Caco-2 (cell line): ENCODE data around the gene AIPL1. TPM values are rescaled to one million over a fixed set of nuclear protein-coding genes. Genes with fewer than 3 reads are reported as not detected.
"Not testable (repeated sequence)": the region's sequence is repeated elsewhere in the genome, so short reads cannot be mapped to it uniquely, and the experiment has no call there.

Experiments used
- Bru-seq: library from RNA; stranded (reverse); fragments of 400-500 nt; gene quantifications from one replicate; lab custom pipeline; 2021; lab: Mats Ljungman, UMichigan
- BruChase-seq, 2 experiments: library from RNA; stranded (reverse); fragments of 400-500 nt; gene quantifications; one replicate each; lab custom pipeline; 2021; lab: Mats Ljungman, UMichigan
- BruUV-seq: library from RNA; stranded (reverse); fragments of 400-500 nt; replicated peaks from 2 replicates; lab custom pipeline; 2021; lab: Mats Ljungman, UMichigan
- CTCF ChIA-PET: fragments of 300-600 bp; sonication (Branson Sonifier 250); formaldehyde crosslinking; loops from one replicate; lab custom pipeline; 2022; ENCODE audit warnings: antibody characterized with exemption; lab: Charles Lee
- POLR2A ChIA-PET: fragments of 300-600 bp; sonication (Branson Sonifier 250); formaldehyde crosslinking; loops from one replicate; lab custom pipeline; 2022; ENCODE audit warnings: antibody characterized with exemption; lab: Charles Lee
- DNase-seq, 2 experiments: peaks; one replicate each; pipeline versions ENCODE4 v3.0.0 to v3.0.0-alpha.2; 2020 to 2022
- H3K27me3 ChIP-seq: replicated peaks from 2 replicates; pipeline ENCODE4 v1.6.0; 2011; ENCODE audit warnings: low read length; ENCODE audit not compliant: control insufficient read depth, insufficient read depth
- H3K36me3 ChIP-seq: 2 replicates; pipeline ENCODE4 v1.5.1; 2011; ENCODE audit warnings: low read length; ENCODE audit not compliant: control insufficient read depth, insufficient read depth
- H3K4me1 ChIP-seq: fragments of 250-450 bp; sonication (Bioruptor Pico); 2 replicates; pipeline ENCODE4 v1.5.1; 2020; ENCODE audit warnings: mild to moderate bottlenecking
- H3K4me3 ChIP-seq: 2 replicates; pipeline ENCODE4 v1.5.1; 2011; ENCODE audit warnings: low read depth, mild to moderate bottlenecking, control low read depth, low read length
- H3K9me3 ChIP-seq: fragments of 250-450 bp; sonication (Bioruptor Pico); 2 replicates; pipeline ENCODE4 v1.5.1; 2020; ENCODE audit warnings: mild to moderate bottlenecking, moderate library complexity
- H3K27ac Mint-ChIP-seq: one replicate; pipeline ENCODE4 v1.8.0; 2022; ENCODE audit warnings: mixed read lengths; ENCODE audit not compliant: unreplicated experiment
- H3K27me3 Mint-ChIP-seq: one replicate; pipeline ENCODE4 v1.8.0; 2022; ENCODE audit warnings: mixed read lengths; ENCODE audit not compliant: insufficient read depth, unreplicated experiment
- H3K36me3 Mint-ChIP-seq: one replicate; pipeline ENCODE4 v1.8.0; 2022; ENCODE audit warnings: mild to moderate bottlenecking, mixed read lengths; ENCODE audit not compliant: insufficient read depth, unreplicated experiment
- H3K4me1 Mint-ChIP-seq: one replicate; pipeline ENCODE4 v1.8.0; 2022; ENCODE audit warnings: low read depth, mixed read lengths; ENCODE audit not compliant: unreplicated experiment
- H3K4me3 Mint-ChIP-seq: one replicate; pipeline ENCODE4 v1.8.0; 2022; ENCODE audit warnings: mild to moderate bottlenecking, moderate library complexity, mixed read lengths; ENCODE audit not compliant: unreplicated experiment
- H3K9me3 Mint-ChIP-seq: one replicate; pipeline ENCODE4 v1.8.0; 2022; ENCODE audit warnings: mixed read lengths; ENCODE audit not compliant: unreplicated experiment
- CTCF ChIP-seq, 2 experiments: fragments of 200-600 bp in 1 of 2; IDR thresholded peaks; 1 replicate in 1 of 2; 2 replicates in 1 of 2; pipeline versions ENCODE4 v1.5.1 to v1.8.0; 2011 to 2022; ENCODE audit warnings: antibody characterized with exemption in 1 of 2, control low read depth in 1 of 2, inconsistent platforms in 1 of 2, low read depth in 1 of 2, low read length in 1 of 2, mild to moderate bottlenecking in 1 of 2, moderate library complexity in 1 of 2; ENCODE audit not compliant: insufficient read depth in 1 of 2, severe bottlenecking in 1 of 2, unreplicated experiment in 1 of 2
- intact Hi-C: fragments of 100-400 bp; cut with micrococcal nuclease; formaldehyde crosslinking; loops from one replicate; pipeline ENCODE4 v1.10.0; 2022; ENCODE audit not compliant: unreplicated experiment
- long read RNA-seq: library from polyadenylated mRNA; stranded (forward); transcript quantifications from one replicate; pipeline ENCODE4 v2.0.0, GENCODE V29; 2022
- total RNA-seq: library from RNA; stranded (reverse); gene quantifications from 2 replicates; pipeline ENCODE4 v1.2.3, GENCODE V29; 2022

The AIPL1 gene
- total RNA-seq (not detected in 2 replicates), Bru-seq, nascent RNA (not detected), BruChase-seq, experiment 1, labeled RNA remaining after a 2-hour chase (not detected), BruChase-seq, experiment 2, labeled RNA remaining after a 6-hour chase (not detected)
- long read RNA-seq, result 0 reads

- POLR2A ChIA-PET, result no interaction called here
- intact Hi-C loops, result no loop called here
These were observed at the start of gene AIPL1 for GRCh38 chr17:6435051-6435450. AIPL1 (minus strand) TSS chr17:6435121; CDS start chr17:6435104, 17 bp downstream.

GRCh38 chr17:6483507-6483906 is 48.6 kb upstream of the AIPL1 start:
- DNase-seq, result no peak
- ChIA-PET POLR2A (no interaction called here), CTCF (no interaction called here)
- Mint-ChIP-seq H3K4me1 (no peaks in the 10 kb centered on the region), H3K9me3 (no peaks in the 10 kb centered on the region), H3K27ac (no peak overlapping the region), H3K36me3 (no peaks in the 10 kb centered on the region), H3K27me3 (no peaks in the 10 kb centered on the region), H3K4me3 (no peak overlapping the region)
- Histone ChIP-seq H3K4me1 (no peaks in the 10 kb centered on the region), H3K27me3 (no peaks in the 10 kb centered on the region), H3K4me3 (no peak overlapping the region), H3K36me3 (no peaks in the 10 kb centered on the region), H3K9me3 (no peaks in the 10 kb centered on the region)
- intact Hi-C loops, result no loop called here
- TF ChIP-seq CTCF (IDR thresholded peaks at IDR 0.05; ENCODE audit: insufficient read depth in 1 of 2, low read depth in 1 of 2, low read length in 1 of 2, severe bottlenecking in 1 of 2, unreplicated experiment in 1 of 2), result no peak
- BruUV-seq, result no TSS peak

More at GRCh38 chr17:6435051-6435450, at the start of gene AIPL1:
- Mint-ChIP-seq H3K9me3 (peaks cover 2% of the 10 kb centered on the region), H3K4me3 (no peak within 1 kb of the TSS), H3K36me3 (no peaks in the 10 kb centered on the region), H3K27ac (no peak within 1 kb of the TSS), H3K4me1 (no peaks in the 10 kb centered on the region), H3K27me3 (peaks cover 5% of the 10 kb centered on the region)
- BruUV-seq, result no TSS peak
- no peak within 1 kb of the TSS for H3K4me3 ChIP-seq
- no peak for DNase-seq
- TF ChIP-seq CTCF (IDR thresholded peaks at IDR 0.05; ENCODE audit: insufficient read depth in 1 of 2, low read depth in 1 of 2, low read length in 1 of 2, severe bottlenecking in 1 of 2, unreplicated experiment in 1 of 2), result no peak
- no peaks in the 10 kb centered on the region for H3K9me3 ChIP-seq
- no peaks in the 10 kb centered on the region for H3K27me3 ChIP-seq
- CTCF ChIA-PET, result interaction anchor here (0.7 kb wide), 1 partner anchor 255 kb away, joined by 3 read pairs; no protein-coding TSS in a partner anchor
- no peaks in the 10 kb centered on the region for H3K4me1 ChIP-seq
- no peaks in the 10 kb centered on the region for H3K36me3 ChIP-seq

- intact Hi-C loops, H3K9me3 Mint-ChIP-seq, H3K36me3 Mint-ChIP-seq, POLR2A ChIA-PET, H3K4me3 ChIP-seq, H3K4me1 Mint-ChIP-seq, H3K36me3 ChIP-seq, H3K27ac Mint-ChIP-seq, BruUV-seq, H3K4me3 Mint-ChIP-seq, DNase-seq, H3K27me3 Mint-ChIP-seq, H3K4me1 ChIP-seq, H3K9me3 ChIP-seq, H3K27me3 ChIP-seq, CTCF ChIA-PET: not testable (repeated sequence)
These were observed 47.9 kb upstream of the AIPL1 start for GRCh38 chr17:6482796-6483195.
